ENCODE data around the gene CCDC192.

DNA sequence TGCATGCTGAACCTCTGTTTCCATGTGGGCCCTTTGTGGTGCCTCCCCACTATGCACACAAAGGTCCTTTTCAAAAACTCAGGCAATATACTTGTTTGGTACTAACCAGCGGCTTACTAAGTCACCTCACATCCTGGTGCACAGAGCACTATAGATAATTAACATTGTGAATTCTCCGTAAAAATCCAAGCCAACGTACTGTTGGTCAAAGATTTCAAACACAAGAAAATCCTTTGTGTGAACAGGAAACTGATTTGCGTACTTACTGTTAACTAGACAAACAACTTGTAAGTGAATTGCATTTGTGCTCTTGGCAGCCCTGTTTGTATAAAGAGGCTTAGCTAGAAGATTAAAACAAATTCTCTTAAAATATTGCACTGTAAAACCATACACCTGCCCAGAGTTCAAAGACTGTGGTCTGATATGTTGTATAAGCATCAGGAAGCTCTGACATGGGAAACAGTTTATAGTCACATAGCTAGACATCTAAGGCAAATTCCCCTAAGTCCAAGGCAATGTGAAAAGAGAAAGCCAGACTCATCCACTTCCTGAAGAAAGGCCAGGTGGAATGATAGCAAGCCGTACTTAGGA is 255.3 kb downstream of the CCDC192 start:
- TF ChIP-seq, protein P1, sequence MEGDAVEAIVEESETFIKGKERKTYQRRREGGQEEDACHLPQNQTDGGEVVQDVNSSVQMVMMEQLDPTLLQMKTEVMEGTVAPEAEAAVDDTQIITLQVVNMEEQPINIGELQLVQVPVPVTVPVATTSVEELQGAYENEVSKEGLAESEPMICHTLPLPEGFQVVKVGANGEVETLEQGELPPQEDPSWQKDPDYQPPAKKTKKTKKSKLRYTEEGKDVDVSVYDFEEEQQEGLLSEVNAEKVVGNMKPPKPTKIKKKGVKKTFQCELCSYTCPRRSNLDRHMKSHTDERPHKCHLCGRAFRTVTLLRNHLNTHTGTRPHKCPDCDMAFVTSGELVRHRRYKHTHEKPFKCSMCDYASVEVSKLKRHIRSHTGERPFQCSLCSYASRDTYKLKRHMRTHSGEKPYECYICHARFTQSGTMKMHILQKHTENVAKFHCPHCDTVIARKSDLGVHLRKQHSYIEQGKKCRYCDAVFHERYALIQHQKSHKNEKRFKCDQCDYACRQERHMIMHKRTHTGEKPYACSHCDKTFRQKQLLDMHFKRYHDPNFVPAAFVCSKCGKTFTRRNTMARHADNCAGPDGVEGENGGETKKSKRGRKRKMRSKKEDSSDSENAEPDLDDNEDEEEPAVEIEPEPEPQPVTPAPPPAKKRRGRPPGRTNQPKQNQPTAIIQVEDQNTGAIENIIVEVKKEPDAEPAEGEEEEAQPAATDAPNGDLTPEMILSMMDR (IDR thresholded peaks at IDR 0.05; ENCODE audit: low read depth, low read length), result no peak
- TF ChIP-seq, protein P2, sequence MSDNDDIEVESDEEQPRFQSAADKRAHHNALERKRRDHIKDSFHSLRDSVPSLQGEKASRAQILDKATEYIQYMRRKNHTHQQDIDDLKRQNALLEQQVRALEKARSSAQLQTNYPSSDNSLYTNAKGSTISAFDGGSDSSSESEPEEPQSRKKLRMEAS (IDR thresholded peaks at IDR 0.05; ENCODE audit: low read depth, low read length), result no peak
- TF ChIP-seq MYC (IDR thresholded peaks at IDR 0.05; ENCODE audit: low read depth, low read length), result no peak
